SU-DHL-6 (cell line): ENCODE measurements around the gene FHL5.

Source experiments
- H2AFZ ChIP-seq: fragments of 200-600 bp; sonication (generic); 2 replicates; pipeline ENCODE4 v1.6.1; 2014; ENCODE audit warnings: low read depth, mild to moderate bottlenecking, moderate library complexity, mixed read lengths, antibody characterized with exemption, low read length; ENCODE audit not compliant: severe bottlenecking
- H3F3A ChIP-seq: fragments of 200-600 bp; shearing (Covaris generic); 2 replicates; pipeline ENCODE4 v1.6.0; 2016; ENCODE audit warnings: antibody characterized with exemption, mild to moderate bottlenecking; ENCODE audit not compliant: insufficient read depth
- H3K27ac ChIP-seq: fragments of 200-600 bp; sonication (generic); 2 replicates; pipeline ENCODE4 v1.5.1; 2016; ENCODE audit warnings: low read depth, mild to moderate bottlenecking, low read length, moderate library complexity, mixed read lengths
- H3K27me3 ChIP-seq: fragments of 200-600 bp; sonication (generic), shearing (Covaris generic); 2 replicates; pipeline ENCODE4 v1.6.0; 2014; ENCODE audit warnings: mild to moderate bottlenecking, low read length
- H3K36me3 ChIP-seq: fragments of 200-600 bp; sonication (generic); 2 replicates; pipeline ENCODE4 v1.6.1; 2014; ENCODE audit warnings: mild to moderate bottlenecking, low read length, mixed read lengths
- H3K4me2 ChIP-seq: fragments of 300-600, 200-600 bp; shearing (Covaris generic), sonication (generic); 2 replicates; pipeline ENCODE4 v1.6.0; 2014; ENCODE audit warnings: low read length, low read depth, mild to moderate bottlenecking; ENCODE audit not compliant: poor library complexity, severe bottlenecking
- H3K4me3 ChIP-seq: fragments of 200-600 bp; sonication (generic); 2 replicates; pipeline ENCODE4 v1.5.1; 2014; ENCODE audit warnings: antibody characterized with exemption, low read length, mild to moderate bottlenecking, mixed read lengths; ENCODE audit not compliant: insufficient read depth, poor library complexity, severe bottlenecking
- H3K79me2 ChIP-seq: fragments of 200-600 bp; sonication (generic); 2 replicates; pipeline ENCODE4 v1.6.1; 2014; ENCODE audit warnings: mild to moderate bottlenecking, low read length, moderate library complexity; ENCODE audit not compliant: insufficient read depth
- H3K9ac ChIP-seq: fragments of 200-600 bp; sonication (generic); 2 replicates; pipeline ENCODE4 v1.7.0; 2014; ENCODE audit warnings: mild to moderate bottlenecking, low read length
- H3K9me2 ChIP-seq: fragments of 200-600 bp; sonication (generic); replicated peaks from 2 replicates; pipeline ENCODE4 v1.6.1; 2014; ENCODE audit warnings: low read length; ENCODE audit not compliant: insufficient read depth
- H3K9me3 ChIP-seq: fragments of 200-600 bp; sonication (generic); 2 replicates; pipeline ENCODE4 v1.6.1; 2014; ENCODE audit warnings: low read length, mixed read lengths; ENCODE audit not compliant: insufficient read depth
- H4K20me1 ChIP-seq: fragments of 200-600 bp; sonication (generic); 2 replicates; pipeline ENCODE4 v1.6.1; 2014; ENCODE audit warnings: low read depth, mild to moderate bottlenecking, antibody characterized with exemption, low read length, moderate library complexity, mixed read lengths
- EZH2phosphoT487 ChIP-seq: fragments of 200-600 bp; sonication (generic), shearing (Covaris generic); conservative IDR thresholded peaks from 2 replicates; pipeline ENCODE4 v1.6.1; 2018; ENCODE audit warnings: mild to moderate bottlenecking, antibody characterized with exemption, low read length, moderate library complexity, mixed read lengths
- TF ChIP-seq, protein P1 (sequence below): fragments of 200-600 bp; sonication (generic); IDR thresholded peaks from one replicate; pipeline ENCODE4 v1.5.1; 2017; ENCODE audit warnings: antibody characterized with exemption, mild to moderate bottlenecking, low read length, moderate library complexity; ENCODE audit not compliant: insufficient read depth, poor library complexity, severe bottlenecking

Gene FHL5

DNA sequence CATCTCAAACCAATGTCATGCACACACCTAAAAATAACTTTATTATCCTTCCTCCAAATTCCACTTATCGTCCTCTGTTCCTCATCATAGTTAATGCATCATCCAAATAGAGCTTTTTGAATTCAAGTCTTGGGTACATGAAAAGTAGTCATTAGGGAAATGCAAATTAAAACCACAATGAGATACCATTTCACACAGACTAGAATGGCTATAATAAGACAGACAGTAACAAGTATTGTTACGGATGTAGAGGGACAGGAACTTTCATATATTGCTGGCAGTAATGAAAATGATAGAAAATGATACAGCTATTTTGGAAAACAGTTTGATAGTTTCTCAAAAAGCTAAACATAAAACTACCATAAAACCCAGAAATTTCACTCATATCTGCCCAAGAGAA is 59.1 kb downstream of the FHL5 start:
- TF ChIP-seq EZH2phosphoT487, result no peak
- TF ChIP-seq, protein P1, sequence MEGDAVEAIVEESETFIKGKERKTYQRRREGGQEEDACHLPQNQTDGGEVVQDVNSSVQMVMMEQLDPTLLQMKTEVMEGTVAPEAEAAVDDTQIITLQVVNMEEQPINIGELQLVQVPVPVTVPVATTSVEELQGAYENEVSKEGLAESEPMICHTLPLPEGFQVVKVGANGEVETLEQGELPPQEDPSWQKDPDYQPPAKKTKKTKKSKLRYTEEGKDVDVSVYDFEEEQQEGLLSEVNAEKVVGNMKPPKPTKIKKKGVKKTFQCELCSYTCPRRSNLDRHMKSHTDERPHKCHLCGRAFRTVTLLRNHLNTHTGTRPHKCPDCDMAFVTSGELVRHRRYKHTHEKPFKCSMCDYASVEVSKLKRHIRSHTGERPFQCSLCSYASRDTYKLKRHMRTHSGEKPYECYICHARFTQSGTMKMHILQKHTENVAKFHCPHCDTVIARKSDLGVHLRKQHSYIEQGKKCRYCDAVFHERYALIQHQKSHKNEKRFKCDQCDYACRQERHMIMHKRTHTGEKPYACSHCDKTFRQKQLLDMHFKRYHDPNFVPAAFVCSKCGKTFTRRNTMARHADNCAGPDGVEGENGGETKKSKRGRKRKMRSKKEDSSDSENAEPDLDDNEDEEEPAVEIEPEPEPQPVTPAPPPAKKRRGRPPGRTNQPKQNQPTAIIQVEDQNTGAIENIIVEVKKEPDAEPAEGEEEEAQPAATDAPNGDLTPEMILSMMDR, result no peak

DNA sequence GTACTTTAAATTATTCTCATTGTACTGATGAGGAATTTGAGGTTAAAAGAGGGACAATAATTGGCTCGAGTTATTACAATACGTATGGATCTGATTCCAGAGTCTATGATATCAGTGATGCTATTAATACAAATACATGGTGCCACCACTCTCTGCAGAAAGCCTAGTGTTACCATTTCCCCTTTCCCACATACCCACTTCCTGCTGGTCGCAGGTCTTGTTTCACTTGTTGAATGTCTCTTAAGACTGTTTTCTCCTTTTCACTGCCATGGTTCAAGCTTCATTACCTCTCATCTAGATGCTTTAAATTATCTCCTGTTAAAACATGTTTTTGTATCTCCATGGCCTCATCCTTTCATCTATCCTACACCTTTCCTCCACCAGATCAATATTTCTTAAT is 62.0 kb downstream of the FHL5 start:
- Histone ChIP-seq H3K27ac (no peak overlapping the region), H3K36me3 (no peaks in the 10 kb centered on the region), H3K79me2 (no peaks in the 10 kb centered on the region), H3K9me3 (no peaks in the 10 kb centered on the region), H3K4me2 (no peak overlapping the region), H3K9me2 (no peaks in the 10 kb centered on the region), H4K20me1 (no peaks in the 10 kb centered on the region), H3F3A (no peaks in the 10 kb centered on the region), H3K27me3 (no peaks in the 10 kb centered on the region), H3K9ac (no peak overlapping the region), H3K4me3 (no peak overlapping the region), H2AFZ (no peak overlapping the region)
- TF ChIP-seq EZH2phosphoT487, result no peak
- TF ChIP-seq, protein P1, result no peak

More for the DNA sequence above, 59.1 kb downstream of the FHL5 start:
- H3K4me2 ChIP-seq, result no peak overlapping the region
- H3K9me2 ChIP-seq, result no peaks in the 10 kb centered on the region
- no peak overlapping the region for H2AFZ ChIP-seq
- H3K27me3 ChIP-seq, result no peaks in the 10 kb centered on the region
- no peak overlapping the region for H3K27ac ChIP-seq
- H3K4me3 ChIP-seq, result no peak overlapping the region
- no peaks in the 10 kb centered on the region for H3K36me3 ChIP-seq
- H3K9ac ChIP-seq, result no peak overlapping the region
- no peaks in the 10 kb centered on the region for H3K79me2 ChIP-seq
- no peaks in the 10 kb centered on the region for H4K20me1 ChIP-seq
- no peaks in the 10 kb centered on the region for H3F3A ChIP-seq
- no peaks in the 10 kb centered on the region for H3K9me3 ChIP-seq

- Histone ChIP-seq H3K4me3 (no peak overlapping the region), H3K9me2 (no peaks in the 10 kb centered on the region), H3K4me2 (no peak overlapping the region), H3K27ac (no peak overlapping the region), H3F3A (no peaks in the 10 kb centered on the region), H4K20me1 (no peaks in the 10 kb centered on the region), H3K9me3 (no peaks in the 10 kb centered on the region), H3K79me2 (no peaks in the 10 kb centered on the region), H3K36me3 (no peaks in the 10 kb centered on the region), H2AFZ (peak overlapping the region; percentile 17), H3K9ac (no peak overlapping the region), H3K27me3 (no peaks in the 10 kb centered on the region; the same call in 1 of the 2 replicates)
- TF ChIP-seq, protein P1, result peak; percentile 17
- no peak for TF ChIP-seq EZH2phosphoT487
These were observed 63.9 kb downstream of the FHL5 start for GRCh38 chr6:96626759-96627364.
